Measurements from ENCODE around the gene CALCOCO1.
A peak's percentile ranks its signal among the peaks of the same experiment; 100 is the strongest.
"Not testable (repeated sequence)": the region's sequence is repeated elsewhere in the genome, so short reads cannot be mapped to it uniquely, and the experiment has no call there.

The CALCOCO1 gene

DNA sequence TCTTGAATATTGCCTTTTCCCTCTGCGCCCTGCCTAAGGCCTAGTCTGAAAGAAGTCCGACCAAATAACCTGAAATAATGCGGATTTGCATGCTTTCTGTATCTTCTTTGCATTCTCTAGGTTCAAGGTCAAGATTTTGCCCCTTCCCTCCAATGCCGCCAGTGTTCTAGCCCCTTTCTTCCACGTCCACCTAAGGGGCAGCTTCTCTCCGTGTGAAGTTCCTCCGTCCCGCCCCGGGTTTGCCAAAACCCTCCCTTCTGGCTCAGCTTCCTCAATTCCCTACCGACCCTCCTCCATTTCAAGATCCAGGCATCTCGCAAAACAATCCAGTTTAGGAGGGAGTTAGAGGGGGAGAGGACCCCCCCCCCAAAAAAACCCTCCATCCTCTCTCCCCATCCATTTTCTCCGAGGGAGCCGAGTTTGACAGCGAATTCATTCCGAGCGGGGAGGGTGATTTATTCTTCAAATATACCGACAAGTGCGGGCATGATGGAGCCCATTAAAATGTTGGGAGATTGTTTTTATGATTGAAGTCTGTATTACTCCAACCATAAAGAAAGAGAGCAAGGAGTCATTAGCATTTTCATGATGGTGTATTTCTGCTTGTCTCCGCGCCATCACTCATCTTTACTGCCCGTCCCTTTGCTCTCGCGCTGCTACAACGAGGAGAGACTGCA lies 30.5 kb downstream of the CALCOCO1 start:
- peak in 2 of 4 experiments; percentile 25 to 33 for DNase-seq

DNA sequence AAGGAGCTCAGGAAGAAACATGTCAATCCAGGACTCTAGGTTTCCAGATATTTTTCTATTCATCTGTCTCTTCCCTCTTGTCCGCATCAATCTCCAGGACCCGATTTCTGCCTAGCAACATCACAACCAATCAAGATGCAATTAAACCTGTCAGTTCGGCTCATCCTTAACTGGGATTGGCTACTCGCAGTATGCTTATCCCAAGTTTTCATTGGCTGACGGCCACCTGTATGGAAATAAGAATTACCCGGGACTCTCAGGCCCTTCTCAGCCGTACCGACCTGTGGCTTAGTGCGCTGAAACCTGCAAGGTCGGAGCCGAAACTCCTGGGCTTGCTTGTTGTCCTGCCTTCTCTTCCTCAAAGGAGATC lies 31.0 kb downstream of the CALCOCO1 start:
- DNase-seq: peak in 3 of 4 experiments; percentile 32 to 43 (median 42)

GRCh38 chr12:53695152-53696145 lies 31.8 kb downstream of the CALCOCO1 start:
- peak; percentile 26 to 57 (median 33) for DNase-seq

GRCh38 chr12:53694756-53695151 lies 32.5 kb downstream of the CALCOCO1 start:
- DNase-seq: no peak

- DNase-seq: no peak
Observed at GRCh38 chr12:53688134-53688533, 39.1 kb downstream of the CALCOCO1 start.

- DNase-seq: no peak
Observed at GRCh38 chr12:53686436-53686835, 40.8 kb downstream of the CALCOCO1 start.

DNA sequence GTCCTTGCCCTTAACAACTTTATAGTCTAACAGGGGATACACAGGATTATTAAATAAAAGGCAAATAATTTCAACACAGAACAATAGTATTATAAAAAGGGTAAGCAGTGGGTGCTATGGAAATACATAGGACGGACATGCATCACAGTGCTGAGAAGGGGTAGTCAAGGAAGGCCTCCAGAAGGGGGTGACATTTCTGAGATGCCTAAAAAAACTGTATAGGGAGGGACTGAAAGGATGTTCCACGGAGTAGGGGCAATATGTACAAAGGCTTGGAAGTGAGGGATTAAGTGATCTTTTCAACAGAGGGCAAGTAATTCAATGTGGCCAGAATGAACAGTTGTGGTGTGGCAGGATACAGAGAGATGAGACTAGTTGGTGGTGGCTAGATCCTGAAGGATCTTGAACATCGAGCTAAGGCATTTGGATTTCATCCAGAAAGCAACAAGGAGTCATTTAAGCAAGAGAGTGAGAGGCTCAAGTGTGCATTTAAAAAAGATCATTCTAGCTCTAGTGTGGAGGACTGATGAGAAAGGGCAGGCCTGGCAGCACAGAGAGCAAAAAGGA lies 42.5 kb downstream of the CALCOCO1 start:
- no peak for DNase-seq

- DNase-seq: no peak
Observed at GRCh38 chr12:53683983-53684382, 43.3 kb downstream of the CALCOCO1 start.

GRCh38 chr12:53683494-53683893 lies 43.8 kb downstream of the CALCOCO1 start:
- DNase-seq: no peak

- not testable (repeated sequence) for DNase-seq
Observed at GRCh38 chr12:53680061-53680460, 47.2 kb downstream of the CALCOCO1 start.

DNA sequence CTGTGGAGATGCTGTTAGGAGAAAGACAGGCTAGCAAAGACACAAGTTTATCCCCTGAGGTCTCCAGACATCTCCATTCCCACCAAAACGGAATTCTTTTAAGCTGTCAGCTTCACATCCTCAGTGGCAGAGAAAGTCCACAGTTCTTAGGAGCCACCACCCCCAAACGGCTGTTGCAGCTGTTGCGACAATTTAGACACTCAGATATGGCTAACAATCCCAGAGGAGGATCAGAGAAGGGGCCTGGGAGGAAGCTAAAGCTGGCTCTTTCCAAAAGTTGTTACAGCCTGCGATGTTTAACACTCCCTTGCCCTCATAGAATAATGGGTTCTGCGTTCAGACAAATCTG lies 49.5 kb downstream of the CALCOCO1 start:
- DNase-seq: no peak

- peak in 3 of 4 experiments; percentile 15 to 33 (median 26) for DNase-seq
Observed at GRCh38 chr12:53677016-53677799, 50.0 kb downstream of the CALCOCO1 start.

- DNase-seq: peak in 1 of 4 experiments; percentile 44
Observed at GRCh38 chr12:53676656-53677015, 50.6 kb downstream of the CALCOCO1 start.

- peak; percentile 98 to 99 (median 98) for DNase-seq
Observed at GRCh38 chr12:53675701-53676607, 51.3 kb downstream of the CALCOCO1 start, which contains the start of gene ATP5MC2. Gene ATP5MC2, minus strand, starts transcription at chr12:53676083. Its CDS starts 3,469 bp downstream, at chr12:53672614.

GRCh38 chr12:53674977-53675700 lies 52.1 kb downstream of the CALCOCO1 start:
- DNase-seq: peak in 3 of 4 experiments; percentile 12 to 34 (median 18)

- no peak for DNase-seq
Observed at GRCh38 chr12:53670971-53671370, 56.3 kb downstream of the CALCOCO1 start.

- DNase-seq: no peak
Observed at GRCh38 chr12:53670308-53670707, 56.9 kb downstream of the CALCOCO1 start.

GRCh38 chr12:53667080-53667479 lies 60.2 kb downstream of the CALCOCO1 start:
- no peak for DNase-seq

- no peak for DNase-seq
Observed at GRCh38 chr12:53664936-53665335, 62.3 kb downstream of the CALCOCO1 start.

- no peak for DNase-seq
Observed at GRCh38 chr12:53664191-53664590, 63.1 kb downstream of the CALCOCO1 start.

GRCh38 chr12:53660041-53660440 lies 67.2 kb downstream of the CALCOCO1 start:
- DNase-seq: no peak
